GM15510 (cell line): ENCODE data around the gene TEDC1.

Experiments
- POLR2A ChIP-seq: IDR thresholded peaks from 3 replicates; pipeline ENCODE4 v1.6.1; 2011; ENCODE audit warnings: borderline replicate concordance; ENCODE audit not compliant: insufficient read length; ENCODE audit errors: extremely low read depth

The TEDC1 gene

GRCh38 chr14:105528586-105529318, 37.7 kb downstream of the TEDC1 start:
- peak; percentile 7 for TF ChIP-seq POLR2A

GRCh38 chr14:105529319-105529568, 38.2 kb downstream of the TEDC1 start:
- TF ChIP-seq POLR2A: no peak

- TF ChIP-seq POLR2A: no peak
Observed at GRCh38 chr14:105529569-105530284, 38.7 kb downstream of the TEDC1 start.

GRCh38 chr14:105530285-105531087, 39.4 kb downstream of the TEDC1 start:
- no peak for TF ChIP-seq POLR2A

- TF ChIP-seq POLR2A: no peak
Observed at GRCh38 chr14:105531088-105531893, 40.2 kb downstream of the TEDC1 start.

- TF ChIP-seq POLR2A: no peak
Observed at GRCh38 chr14:105531894-105532623, 41.0 kb downstream of the TEDC1 start.

- no peak for TF ChIP-seq POLR2A
Observed at GRCh38 chr14:105532735-105533141, 41.7 kb downstream of the TEDC1 start.

- no peak for TF ChIP-seq POLR2A
Observed at GRCh38 chr14:105533391-105533790, 42.3 kb downstream of the TEDC1 start.

- TF ChIP-seq POLR2A: no peak
Observed at GRCh38 chr14:105533811-105534498, 42.9 kb downstream of the TEDC1 start.

GRCh38 chr14:105534586-105534985, 43.5 kb downstream of the TEDC1 start:
- no peak for TF ChIP-seq POLR2A

GRCh38 chr14:105536051-105536450, 45.0 kb downstream of the TEDC1 start:
- TF ChIP-seq POLR2A: no peak

- TF ChIP-seq POLR2A: no peak
Observed at GRCh38 chr14:105536691-105537579, 45.9 kb downstream of the TEDC1 start.
